ENCODE results near the gene ENAH.
"Not testable (repeated sequence)": the region's sequence is repeated elsewhere in the genome, so short reads cannot be mapped to it uniquely, and the experiment has no call there.

Gene ENAH

DNA sequence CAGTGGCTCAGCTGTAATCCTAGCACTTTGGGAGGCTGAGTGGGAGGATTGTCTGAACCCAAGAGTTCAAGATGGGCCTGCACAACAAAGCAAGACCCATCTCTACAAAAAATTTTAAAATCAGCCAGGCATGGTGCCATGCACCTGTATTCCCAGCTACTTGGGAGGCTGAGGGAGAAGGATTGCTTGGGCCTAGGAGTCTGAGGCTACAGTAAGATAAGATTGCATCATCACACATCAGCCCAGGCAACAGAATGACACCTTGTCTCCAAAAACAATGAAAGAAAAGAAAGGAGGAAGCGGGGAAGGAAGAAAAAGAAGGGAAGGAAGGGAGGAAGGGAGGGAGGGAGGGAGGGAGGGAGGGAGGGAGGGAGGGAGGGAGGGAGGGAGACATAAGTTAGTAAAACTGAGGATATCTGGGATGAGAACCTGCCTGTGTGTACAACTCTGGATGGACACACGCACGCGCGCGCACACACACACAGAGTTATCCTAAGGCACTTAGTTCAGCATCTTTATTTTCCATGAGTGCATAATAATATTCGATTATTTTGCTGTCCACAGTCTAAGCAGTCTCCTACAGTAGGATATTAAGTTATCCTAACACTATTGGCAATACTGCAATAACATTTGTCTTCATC is 132.2 kb downstream of the ENAH start:
- TF ChIP-seq, protein P1, sequence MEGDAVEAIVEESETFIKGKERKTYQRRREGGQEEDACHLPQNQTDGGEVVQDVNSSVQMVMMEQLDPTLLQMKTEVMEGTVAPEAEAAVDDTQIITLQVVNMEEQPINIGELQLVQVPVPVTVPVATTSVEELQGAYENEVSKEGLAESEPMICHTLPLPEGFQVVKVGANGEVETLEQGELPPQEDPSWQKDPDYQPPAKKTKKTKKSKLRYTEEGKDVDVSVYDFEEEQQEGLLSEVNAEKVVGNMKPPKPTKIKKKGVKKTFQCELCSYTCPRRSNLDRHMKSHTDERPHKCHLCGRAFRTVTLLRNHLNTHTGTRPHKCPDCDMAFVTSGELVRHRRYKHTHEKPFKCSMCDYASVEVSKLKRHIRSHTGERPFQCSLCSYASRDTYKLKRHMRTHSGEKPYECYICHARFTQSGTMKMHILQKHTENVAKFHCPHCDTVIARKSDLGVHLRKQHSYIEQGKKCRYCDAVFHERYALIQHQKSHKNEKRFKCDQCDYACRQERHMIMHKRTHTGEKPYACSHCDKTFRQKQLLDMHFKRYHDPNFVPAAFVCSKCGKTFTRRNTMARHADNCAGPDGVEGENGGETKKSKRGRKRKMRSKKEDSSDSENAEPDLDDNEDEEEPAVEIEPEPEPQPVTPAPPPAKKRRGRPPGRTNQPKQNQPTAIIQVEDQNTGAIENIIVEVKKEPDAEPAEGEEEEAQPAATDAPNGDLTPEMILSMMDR (IDR thresholded peaks at IDR 0.05): no peak
- Mint-ChIP-seq H3K9me3 (peaks cover 4% of the 10 kb centered on the region), H3K36me3 (ENCODE audit: low read depth) (peaks cover 58% of the 10 kb centered on the region), H3K27ac (peak overlapping the region; percentile 51), H3K4me1 (peaks cover 26% of the 10 kb centered on the region), H3K27me3 (ENCODE audit: low read depth, poor library complexity) (no peaks in the 10 kb centered on the region), H3K4me3 (no peak overlapping the region)
- DNase-seq: no peak

DNA sequence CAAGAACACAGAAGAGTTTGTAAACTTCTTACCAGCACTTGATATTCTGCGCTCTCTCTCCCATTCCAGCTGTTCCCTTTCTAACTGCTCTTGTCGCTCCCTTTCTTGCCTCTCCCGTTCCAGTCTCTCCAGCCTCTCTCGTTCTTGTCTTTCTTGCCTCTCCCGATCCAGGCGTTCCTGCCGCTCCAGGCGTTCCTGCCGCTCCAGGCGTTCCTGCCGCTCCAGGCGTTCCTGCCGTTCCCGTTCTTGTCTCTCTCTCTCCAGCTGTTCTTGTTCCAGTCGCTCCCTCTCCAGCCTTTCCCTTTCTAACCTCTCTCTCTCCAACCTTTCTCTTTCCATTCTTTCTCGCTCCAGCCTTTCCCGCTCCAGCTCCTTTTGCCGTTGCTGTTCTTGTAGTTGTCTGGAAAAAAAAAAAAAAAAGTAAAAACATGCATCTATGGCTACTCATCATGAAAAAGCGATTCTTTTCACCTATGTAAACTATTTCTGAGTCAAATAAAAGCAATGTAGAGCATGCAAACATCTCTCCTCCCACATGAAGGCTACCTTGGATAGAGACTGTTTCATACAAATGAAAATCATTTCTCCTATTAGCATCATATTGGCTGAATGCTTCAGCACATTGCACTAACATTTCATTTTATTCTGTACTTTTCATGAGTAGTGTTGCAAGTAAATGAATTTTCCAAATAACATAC is 133.6 kb downstream of the ENAH start:
- Mint-ChIP-seq H3K36me3 (ENCODE audit: low read depth) (peaks cover 48% of the 10 kb centered on the region), H3K4me3 (no peak overlapping the region), H3K27me3 (ENCODE audit: low read depth, poor library complexity) (no peaks in the 10 kb centered on the region), H3K9me3 (peaks cover 4% of the 10 kb centered on the region), H3K4me1 (peaks cover 37% of the 10 kb centered on the region), H3K27ac (peak overlapping the region; percentile 94)
- no peak for DNase-seq
- TF ChIP-seq, protein P1 (IDR thresholded peaks at IDR 0.05): no peak

DNA sequence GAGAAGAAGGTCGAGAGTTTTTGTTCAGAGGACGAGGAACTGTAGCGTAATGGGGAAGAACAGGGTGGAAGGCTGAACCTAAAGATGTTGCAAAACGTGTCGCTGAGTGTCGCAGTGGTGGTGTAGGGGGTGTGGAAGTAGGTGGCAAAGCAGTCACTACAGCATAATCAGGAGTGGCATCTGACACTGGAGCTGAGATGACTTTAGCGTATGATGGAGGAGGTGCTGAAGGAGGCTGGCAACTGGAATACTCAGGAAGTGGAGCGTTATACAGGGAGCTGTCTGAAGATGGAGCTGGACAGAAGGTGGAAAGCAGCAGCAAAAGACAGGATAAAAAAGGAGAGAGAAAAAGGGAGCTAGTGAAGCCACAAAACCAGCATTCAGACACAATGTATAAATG is 135.2 kb downstream of the ENAH start:
- no peak for DNase-seq
- Mint-ChIP-seq H3K4me1 (peaks cover 37% of the 10 kb centered on the region), H3K4me3 (no peak overlapping the region), H3K27me3 (ENCODE audit: low read depth, poor library complexity) (no peaks in the 10 kb centered on the region), H3K9me3 (peaks cover 4% of the 10 kb centered on the region), H3K27ac (peak overlapping the region; percentile 87), H3K36me3 (ENCODE audit: low read depth) (peaks cover 56% of the 10 kb centered on the region)
- TF ChIP-seq, protein P1 (IDR thresholded peaks at IDR 0.05): no peak

DNA sequence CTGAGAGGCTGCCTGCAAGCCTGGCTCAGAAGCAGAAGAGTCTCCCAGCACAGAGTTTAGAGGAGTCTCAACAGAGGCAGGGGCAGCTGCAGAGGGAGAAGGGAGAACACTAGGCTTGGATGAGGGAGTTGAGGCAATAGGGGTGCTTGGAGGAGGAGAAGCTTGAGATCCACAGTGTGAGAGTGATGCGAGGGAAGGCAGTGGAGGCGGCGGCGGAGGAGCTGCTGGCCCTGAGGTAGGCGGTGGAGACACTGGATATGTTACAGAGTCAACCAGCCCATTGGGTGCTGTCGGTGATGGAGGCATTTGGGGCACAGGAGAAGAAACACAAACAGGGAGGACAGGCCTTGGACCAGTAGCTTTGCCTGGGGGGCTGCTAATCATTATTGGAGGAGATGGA is 135.7 kb downstream of the ENAH start:
- H3K4me3 Mint-ChIP-seq: no peak overlapping the region
- peak overlapping the region; percentile 87 for H3K27ac Mint-ChIP-seq
- peaks cover 3% of the 10 kb centered on the region for H3K9me3 Mint-ChIP-seq
- H3K36me3 Mint-ChIP-seq (ENCODE audit: low read depth): peaks cover 56% of the 10 kb centered on the region
- peaks cover 37% of the 10 kb centered on the region for H3K4me1 Mint-ChIP-seq
- TF ChIP-seq, protein P1 (IDR thresholded peaks at IDR 0.05): no peak
- DNase-seq: no peak
- H3K27me3 Mint-ChIP-seq (ENCODE audit: low read depth, poor library complexity): no peaks in the 10 kb centered on the region

DNA sequence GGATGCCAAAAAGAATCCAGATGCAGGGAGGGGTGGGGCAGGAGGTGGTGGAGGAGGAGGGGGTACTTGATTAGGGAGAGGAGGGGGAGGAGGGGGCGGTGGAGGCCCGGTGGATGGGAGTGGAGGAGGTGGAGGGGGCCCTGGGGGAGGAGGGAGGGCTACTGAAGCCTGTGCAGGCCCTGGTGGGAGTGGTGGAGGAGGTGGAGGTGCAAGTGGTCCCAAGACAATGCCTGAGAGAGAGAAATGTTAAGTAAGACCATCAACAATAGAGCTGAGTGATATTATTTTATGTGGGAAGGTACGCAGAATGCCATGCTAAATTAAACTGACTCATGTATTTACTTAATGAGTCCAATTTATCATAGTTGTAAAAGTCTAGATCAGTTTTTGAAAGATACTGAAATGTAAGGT is 138.2 kb downstream of the ENAH start:
- H3K4me1 Mint-ChIP-seq: peaks cover 34% of the 10 kb centered on the region
- H3K27ac Mint-ChIP-seq: peak overlapping the region; percentile 60

DNA sequence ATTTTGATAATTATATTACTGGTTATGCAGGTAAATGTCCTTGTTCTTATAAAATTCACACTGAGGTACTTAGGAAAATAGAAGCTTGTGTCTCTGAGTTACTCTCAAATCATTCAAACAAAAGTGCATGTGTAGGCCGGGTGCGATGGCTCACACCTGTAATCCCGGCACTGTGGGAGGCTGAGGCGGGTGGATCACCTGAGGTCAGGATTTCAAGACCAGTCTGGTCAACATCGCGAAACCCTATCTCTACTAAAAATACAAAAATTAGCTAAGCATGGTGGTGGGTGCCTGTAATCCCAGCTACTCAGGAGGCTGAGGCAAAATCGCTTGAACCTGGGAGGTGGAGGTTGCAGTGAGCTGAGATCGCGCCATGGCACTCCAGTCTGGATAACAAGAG is 139.3 kb downstream of the ENAH start:
- H3K9me3 Mint-ChIP-seq; H3K4me3 Mint-ChIP-seq; DNase-seq; H3K27me3 Mint-ChIP-seq (ENCODE audit: low read depth, poor library complexity): not testable (repeated sequence)
- Mint-ChIP-seq H3K36me3 (ENCODE audit: low read depth) (peaks cover 61% of the 10 kb centered on the region), H3K4me1 (peaks cover 37% of the 10 kb centered on the region), H3K27ac (peak overlapping the region; percentile 68)

More for the DNA sequence above, 138.2 kb downstream of the ENAH start:
- Mint-ChIP-seq H3K4me3 (no peak overlapping the region), H3K36me3 (ENCODE audit: low read depth) (peaks cover 64% of the 10 kb centered on the region), H3K9me3 (no peaks in the 10 kb centered on the region), H3K27me3 (ENCODE audit: low read depth, poor library complexity) (no peaks in the 10 kb centered on the region)
- TF ChIP-seq, protein P1 (IDR thresholded peaks at IDR 0.05): no peak
- no peak for DNase-seq

Measured in nephron progenitor cell (in vitro differentiated cells).